Stomach (tissue), 4 donors: Measurements from ENCODE around the gene CSAD.

Experiments
- POLR2A ChIP-seq, 4 donors: fragments of 450-650 bp; IDR thresholded peaks; one replicate each; pipeline ENCODE4 v1.6.1; 2016; ENCODE audit warnings: antibody characterized with exemption in 4 of 4, control low read depth in 2 of 4, mild to moderate bottlenecking in 1 of 4, moderate library complexity in 1 of 4
- POLR2AphosphoS5 ChIP-seq, 3 donors: sonication (generic); formaldehyde crosslinking; IDR thresholded peaks; one replicate each; pipeline ENCODE4 v1.6.1; 2016; ENCODE audit warnings: antibody characterized with exemption in 3 of 3
- TF ChIP-seq, protein P1 (sequence below), 7 experiments: fragments of 450-650 bp in 4 of 7; fragments of 200-600 bp in 3 of 7; sonication (generic) in 3 of 7; IDR thresholded peaks; one replicate each; pipeline ENCODE4 v1.5.1; 2016 to 2019; ENCODE audit warnings: antibody characterized with exemption in 7 of 7, control low read depth in 2 of 7, mild to moderate bottlenecking in 1 of 7

GRCh38 chr12:53166837-53167236 is 13.9 kb downstream of the CSAD start:
- TF ChIP-seq, protein P1, sequence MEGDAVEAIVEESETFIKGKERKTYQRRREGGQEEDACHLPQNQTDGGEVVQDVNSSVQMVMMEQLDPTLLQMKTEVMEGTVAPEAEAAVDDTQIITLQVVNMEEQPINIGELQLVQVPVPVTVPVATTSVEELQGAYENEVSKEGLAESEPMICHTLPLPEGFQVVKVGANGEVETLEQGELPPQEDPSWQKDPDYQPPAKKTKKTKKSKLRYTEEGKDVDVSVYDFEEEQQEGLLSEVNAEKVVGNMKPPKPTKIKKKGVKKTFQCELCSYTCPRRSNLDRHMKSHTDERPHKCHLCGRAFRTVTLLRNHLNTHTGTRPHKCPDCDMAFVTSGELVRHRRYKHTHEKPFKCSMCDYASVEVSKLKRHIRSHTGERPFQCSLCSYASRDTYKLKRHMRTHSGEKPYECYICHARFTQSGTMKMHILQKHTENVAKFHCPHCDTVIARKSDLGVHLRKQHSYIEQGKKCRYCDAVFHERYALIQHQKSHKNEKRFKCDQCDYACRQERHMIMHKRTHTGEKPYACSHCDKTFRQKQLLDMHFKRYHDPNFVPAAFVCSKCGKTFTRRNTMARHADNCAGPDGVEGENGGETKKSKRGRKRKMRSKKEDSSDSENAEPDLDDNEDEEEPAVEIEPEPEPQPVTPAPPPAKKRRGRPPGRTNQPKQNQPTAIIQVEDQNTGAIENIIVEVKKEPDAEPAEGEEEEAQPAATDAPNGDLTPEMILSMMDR (IDR thresholded peaks at IDR 0.05), result no peak
- TF ChIP-seq POLR2A (IDR thresholded peaks at IDR 0.05) (no peak), POLR2AphosphoS5 (IDR thresholded peaks at IDR 0.05) (no peak)
